Dermis blood vessel endothelial cell (primary cell): ENCODE results near the gene MED26. TPM values are rescaled to one million over a fixed set of nuclear protein-coding genes. Genes with fewer than 3 reads are reported as not detected.
"Not testable (repeated sequence)": the region's sequence is repeated elsewhere in the genome, so short reads cannot be mapped to it uniquely, and the experiment has no call there.

Experiments
- DNase-seq: peaks from one replicate; pipeline ENCODE4 v3.0.0; 2010
- total RNA-seq: library from RNA; depleted of rRNA; stranded (reverse); fragments of >200 nt; gene quantifications from 2 replicates; pipeline ENCODE4 v1.2.3, GENCODE V29; 2014

The MED26 gene
- total RNA-seq, 1 donor from 2014 or later = 5.3 TPM

DNA sequence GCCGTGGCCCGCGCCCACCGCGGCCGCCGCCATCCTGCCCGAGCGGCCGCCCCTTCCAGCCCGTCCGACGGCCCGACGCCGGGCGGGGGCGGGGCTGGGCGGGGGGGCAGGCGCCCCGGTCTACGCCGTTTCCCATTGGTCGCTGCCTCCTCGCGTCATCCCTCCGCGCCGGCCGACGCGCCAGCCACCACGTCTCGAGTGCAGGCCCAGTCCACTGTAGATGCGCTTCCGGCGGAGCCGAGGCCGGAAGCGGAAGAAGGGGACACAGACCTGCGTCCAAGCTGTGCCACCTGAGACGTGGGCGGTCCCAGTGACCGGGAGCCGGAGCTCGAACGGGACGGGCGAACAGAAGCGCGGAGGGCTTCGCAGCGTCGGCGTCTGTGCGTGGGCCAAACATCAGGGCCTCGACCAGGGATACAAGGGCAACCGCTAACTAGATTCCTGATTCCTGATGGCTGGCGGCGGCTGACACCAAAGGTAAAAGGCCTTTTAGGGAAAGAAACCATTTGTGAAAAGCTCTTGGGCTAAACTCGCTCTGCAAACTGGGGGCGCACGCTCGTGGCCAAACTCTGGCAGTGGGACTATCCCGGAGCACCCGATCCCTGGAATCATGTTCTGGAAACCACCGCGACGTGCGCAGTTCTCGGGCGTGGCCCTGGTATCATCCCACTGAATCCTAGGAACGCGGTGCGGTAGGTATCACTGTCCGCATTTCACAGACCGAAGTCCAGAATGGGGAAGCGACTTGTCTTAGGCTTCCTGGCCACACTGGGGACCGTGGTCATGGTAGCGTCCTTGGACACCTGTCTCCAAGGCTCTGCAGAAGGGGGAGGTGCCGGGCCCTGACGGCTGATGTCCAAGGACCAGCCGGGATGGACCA lies 55.4 kb downstream of the MED26 start, which contains the start of gene SLC35E1:
SLC35E1 (minus strand) TSS at position 84 of the 880 bp plus-strand sequence; CDS start at position 33, 51 bp downstream.
- peak; percentile 96 for DNase-seq

DNA sequence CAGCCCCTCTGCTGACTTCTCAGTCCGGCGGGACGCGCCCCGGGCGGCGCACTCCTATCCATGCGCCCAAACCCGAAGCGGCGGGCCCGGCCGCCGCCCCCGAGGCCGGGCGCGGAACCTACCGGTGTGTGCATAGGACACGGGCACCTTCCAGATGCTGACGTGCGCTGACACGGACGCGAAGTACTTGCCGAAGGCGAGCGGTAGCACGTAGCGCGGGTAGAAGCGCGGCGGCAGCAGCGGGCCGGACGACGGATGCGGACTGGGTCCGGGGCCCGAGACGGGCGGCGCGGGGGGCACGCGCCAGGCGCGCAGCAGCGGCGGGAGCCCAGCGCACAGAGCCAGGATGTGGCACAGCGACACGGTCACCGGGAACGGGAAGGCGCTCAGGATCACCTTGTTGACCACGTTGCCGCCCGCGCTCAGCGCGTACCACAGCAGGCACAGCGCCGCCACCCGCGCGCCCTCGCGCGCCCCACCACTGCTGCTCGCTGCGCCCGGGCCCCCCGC lies 56.1 kb downstream of the MED26 start:
- peak; percentile 52 for DNase-seq

DNA sequence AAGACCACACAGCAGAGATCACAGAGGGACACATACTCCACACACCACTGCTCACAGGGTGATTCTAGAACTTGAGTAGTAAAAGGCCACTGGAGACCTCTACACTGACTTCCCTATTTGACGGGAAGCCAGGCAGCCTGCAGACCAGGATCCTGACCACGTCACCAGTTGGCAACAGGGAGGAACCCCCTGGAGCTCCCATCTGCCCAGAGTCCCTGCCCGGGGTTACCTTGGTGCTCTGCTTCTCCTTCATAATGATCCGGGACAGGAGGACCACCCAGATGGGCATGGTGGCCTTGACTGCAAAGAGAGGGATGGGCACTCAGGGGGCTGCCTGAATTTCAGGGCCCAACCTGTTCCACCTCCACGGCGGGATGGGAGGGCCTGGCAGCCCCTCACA lies 56.7 kb downstream of the MED26 start:
- DNase-seq = peak; percentile 46

DNA sequence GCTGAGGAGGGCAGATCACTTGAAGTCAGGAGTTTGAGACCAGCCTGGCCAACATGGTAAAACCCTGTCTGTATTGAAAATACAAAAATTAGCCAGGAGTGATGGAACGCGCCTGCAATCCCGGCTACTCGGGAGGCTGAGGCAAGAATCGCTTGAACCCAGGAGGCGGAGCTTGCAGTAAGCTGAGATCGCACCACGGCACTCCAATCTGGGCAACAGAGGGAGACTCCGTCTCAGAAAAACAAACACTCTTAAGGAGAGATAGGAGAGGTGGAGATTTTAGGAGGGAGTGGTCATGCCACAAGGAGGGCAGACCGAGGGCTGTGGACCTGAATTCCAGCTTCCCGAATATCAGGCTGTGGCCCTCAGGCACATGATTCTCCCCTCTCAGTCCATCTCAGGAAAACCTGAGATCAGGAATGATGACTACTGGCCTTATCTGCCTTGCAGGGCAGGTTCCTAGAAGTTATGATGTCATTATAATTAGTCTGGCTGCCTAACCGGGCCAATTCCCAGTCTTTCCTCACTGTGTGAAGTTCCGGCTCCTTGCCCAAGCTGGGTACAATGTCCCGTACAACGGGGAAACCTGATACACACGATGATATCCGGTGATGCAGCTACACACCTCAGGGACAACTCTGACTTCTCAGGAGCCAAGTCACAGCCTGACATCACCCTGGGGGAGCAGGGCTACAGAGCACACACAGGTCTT lies 58.2 kb downstream of the MED26 start:
- DNase-seq = no peak

DNA sequence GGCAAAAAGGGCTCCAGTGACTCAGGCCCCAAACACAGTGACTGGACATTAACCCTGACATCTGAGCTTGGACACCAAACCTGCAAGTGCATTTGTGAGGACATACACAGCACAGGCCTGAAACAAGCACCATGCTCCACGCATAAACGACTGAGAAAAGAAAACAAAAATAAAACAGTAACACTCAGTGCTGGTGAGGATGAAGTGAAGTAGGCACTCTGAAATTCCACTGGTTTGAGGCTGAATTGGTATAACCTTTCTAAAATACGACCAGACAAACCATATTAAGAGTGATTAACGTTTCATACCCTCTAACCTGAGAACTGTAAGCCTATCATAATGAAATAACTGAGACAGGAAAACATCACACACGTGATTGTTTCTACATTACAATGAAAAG lies 61.3 kb downstream of the MED26 start:
- DNase-seq = no peak

DNA sequence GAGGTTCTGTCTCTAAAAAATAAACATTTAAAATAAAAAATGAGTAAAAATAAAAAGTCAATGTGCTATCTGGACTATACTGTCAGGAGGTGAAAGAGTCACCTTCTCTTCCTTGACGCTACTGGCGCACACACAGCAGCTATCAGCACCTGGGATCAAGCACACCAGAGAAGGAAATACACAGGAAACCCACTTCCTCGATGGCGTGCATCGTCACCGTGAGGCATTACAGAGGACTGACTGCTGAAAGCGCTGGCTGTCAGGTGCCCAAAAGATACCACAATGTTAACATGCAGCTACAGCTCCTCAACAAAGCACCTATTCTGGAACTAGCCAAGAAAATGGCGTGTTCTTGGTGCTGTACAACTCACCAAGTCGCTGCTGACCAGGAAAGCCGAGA lies 61.8 kb downstream of the MED26 start:
- peak; percentile 92 for DNase-seq

DNA sequence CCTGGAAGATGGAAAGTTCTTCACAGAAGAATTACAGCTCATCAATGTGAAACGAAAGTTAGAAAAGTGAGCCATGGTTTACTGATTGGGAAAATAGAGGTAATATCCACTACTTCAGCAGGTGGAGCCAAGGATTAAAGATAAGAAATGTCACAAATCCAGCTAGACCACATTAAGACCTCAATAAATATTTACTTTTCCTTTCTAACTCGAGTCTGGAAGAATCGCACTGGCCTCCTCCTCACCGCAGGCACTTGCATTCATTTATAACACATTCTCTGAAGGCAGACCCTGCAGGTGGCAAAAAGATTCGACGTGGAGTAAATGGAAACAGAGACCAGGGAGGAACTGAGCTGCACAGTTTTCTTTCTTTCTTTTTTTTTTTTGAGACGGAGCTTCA lies 63.2 kb downstream of the MED26 start:
- DNase-seq = no peak

DNA sequence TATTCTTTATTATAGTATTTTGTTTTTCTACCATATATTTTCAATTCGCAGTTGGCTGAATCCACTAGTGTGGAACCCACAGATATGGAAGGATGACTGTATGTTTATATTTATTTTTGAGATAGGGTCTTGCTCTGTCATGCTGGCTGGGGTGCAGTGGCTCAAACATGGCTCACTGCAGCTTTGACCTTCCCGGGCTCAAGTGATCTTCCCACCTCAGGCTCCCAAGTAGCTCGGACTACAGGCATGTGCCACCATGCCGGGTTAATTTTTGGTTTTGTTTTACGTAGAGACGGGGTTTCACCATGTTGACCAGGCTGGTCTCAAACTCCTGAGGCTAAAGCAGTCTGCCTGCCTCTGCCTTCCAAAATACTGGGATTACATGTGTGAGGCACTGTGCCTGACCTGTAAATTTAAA lies 65.4 kb downstream of the MED26 start:
- DNase-seq = no peak

DNA sequence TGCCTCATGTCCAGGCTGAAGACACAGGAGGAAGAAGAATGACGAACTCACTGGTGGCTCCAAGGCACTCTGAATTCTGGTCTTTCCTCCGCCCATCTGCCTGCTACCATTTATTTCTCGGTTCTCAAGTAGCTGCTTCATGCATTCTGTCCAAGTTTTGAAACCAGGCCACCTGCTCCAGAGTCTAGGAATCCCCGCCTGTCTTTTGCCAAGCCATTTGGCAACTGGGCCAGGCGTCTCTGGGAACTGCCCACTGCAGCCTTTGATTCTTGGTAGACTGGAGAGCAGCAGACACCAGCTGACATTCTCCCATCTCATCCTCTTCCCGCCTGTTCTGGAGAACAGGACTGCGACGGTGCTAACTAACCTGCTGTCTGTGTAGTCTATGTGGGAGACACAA lies 66.6 kb downstream of the MED26 start:
- DNase-seq = no peak

DNA sequence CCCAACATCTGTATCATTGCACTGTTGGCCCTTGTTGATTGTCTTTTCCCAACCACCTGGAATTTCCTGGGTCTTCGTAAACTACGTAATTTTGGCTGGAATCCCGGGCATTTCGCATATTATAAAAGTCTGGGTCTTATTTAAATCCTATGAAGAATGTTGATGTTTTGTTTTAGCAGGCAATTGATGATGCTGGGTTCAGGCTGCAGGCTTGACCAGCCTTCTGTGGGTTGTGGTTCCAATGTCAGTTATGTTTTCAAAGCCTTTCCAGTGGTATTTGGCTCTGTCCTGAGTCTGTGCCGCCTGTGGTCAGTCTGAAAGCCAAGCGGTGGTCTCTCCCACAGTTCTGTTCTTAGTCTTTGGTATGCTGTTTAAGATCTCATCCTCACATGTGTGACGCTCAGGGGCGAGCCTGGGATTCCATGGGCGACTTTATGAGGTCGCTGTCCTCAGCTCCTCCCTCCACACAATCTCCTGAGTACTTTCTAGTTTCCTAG lies 68.2 kb downstream of the MED26 start:
- peak; percentile 71 for DNase-seq

DNA sequence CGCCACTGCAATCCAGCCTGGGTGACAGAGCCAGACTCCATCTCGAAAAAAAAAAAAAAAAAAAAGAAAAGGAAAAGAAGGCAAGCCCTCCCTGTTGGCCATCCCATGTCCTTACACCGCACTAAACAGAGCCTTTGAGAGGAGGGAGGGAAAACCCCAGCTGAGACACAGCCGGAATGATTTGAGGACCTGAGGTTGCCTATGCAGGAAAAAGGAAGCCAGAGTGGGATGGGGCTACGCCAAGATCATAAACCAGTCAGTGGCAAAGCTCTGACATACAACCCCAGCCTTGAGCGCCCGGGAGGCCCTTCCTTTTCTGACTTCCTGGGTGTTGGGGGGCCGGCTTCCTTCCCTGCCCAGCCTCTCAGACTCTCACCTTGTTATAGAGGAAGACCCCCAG lies 73.2 kb downstream of the MED26 start:
- DNase-seq = no peak

DNA sequence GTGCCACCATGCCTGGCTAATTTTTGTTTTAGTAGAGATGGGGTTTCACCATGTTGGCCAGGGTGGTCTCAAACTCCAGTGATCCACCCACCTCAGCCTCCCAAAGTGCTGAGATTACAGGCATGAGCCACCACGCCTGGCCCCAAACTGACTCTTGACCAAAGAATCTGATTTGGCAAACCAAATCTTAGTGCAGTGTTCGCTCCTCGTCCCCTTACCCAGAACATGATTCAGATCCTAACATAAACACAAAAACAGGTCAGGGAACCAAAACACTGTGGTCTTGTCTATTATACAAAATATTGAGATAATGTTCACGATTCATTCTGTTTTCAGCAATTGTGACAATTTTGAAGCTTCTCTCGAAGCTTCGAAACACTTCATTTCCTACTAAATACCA lies 76.1 kb downstream of the MED26 start:
- DNase-seq = not testable (repeated sequence)

DNA sequence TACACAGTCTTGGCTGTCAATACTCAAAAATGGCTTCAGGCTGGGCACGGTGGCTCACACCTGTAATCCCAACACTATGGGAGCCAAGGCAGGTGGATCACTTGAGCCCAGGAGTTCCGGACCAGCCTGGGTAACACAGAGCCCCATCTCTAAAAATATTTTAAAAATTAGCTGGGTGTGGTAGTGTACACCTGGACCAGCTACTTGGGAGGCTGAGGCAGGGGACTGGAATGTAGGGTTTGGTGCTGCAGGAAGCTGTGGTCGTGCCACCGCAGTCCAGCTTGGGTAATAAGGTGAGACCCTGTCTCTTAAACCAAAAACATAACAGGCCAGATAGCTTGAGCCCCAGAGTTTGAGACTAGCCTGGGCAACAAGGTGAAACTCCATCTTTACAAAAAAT lies 79.0 kb downstream of the MED26 start:
- no peak for DNase-seq

DNA sequence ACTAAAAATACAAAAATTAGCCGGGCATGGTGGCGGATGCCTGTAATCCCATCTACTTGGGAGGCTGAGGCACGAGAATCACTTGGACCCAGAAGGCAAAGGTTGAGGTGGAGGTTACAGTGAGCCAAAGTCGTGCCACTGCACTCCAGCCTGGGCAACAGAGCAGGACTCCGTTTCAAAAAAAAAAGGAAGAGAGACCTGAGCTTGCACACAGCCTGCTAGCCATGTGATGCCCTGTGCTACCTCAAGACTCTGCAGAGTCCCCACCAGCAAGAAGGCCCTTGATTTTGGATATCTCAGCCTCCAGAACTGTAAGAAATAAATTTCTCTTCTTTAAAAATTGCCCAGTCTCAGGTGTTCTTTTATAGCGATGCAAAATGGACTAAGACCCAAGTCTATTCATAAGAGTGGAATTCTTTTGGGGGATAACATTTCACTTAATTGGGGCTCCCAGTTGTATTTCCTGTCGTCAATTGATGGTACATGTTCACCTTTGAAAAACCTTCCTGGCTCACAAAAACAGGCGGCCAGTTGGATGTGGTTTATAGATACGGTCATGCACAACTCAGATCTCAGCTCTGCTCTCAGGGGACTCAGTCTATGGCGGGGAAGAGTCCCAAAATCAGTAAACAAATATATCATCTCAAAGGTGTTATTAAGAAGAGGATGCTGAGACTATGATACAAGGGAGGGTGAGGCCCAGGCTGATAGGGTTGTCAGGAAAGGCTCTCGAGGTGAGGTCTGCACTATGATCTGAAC lies 83.4 kb downstream of the MED26 start:
- no peak for DNase-seq

DNA sequence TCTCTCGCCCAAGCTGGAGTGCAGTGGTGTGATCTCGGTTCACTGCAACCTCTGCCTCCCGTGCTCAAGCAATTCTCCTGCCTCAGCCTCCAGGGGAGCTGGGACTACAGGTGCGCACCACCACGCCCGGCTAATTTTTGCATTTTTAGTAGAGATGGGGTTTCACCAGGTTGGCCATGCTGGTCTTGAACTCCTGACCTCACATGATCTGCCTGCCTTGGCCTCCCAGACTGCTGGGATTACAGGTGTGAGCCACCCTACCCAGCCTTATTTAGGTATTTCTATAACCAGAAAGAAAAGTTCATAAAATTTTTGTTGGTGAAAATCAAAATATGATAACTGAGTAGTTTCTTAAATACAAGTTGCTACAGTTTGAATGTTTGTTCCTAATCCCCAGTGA lies 84.3 kb downstream of the MED26 start:
- not testable (repeated sequence) for DNase-seq

DNA sequence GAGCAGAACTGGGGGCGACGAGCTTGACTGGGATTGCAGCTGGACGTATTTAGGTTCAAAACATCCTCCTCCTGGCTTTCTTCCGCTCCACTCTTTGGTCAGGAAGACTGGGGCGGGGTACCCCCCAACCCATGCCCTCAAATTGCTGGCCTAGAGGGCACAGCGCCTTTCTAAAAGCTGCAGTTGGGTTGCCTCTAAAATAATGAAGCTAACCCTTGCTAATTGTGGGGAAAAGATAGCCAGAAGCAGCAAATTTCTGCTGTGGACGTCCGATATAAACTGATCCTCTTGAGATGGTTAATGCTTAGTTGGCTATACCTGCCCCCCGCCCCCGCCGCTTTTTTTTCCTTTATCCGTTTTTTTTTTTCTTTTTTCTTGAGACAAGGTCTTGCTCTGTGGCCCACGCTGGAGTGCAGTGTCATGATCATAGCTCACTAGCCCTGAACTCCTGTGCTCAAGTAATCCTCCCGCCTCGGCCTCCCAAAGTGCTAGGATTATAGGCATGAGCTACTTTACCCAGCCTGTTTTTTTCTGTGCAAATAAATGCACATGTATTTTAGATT lies 85.0 kb downstream of the MED26 start:
- peak; percentile 13 for DNase-seq

DNA sequence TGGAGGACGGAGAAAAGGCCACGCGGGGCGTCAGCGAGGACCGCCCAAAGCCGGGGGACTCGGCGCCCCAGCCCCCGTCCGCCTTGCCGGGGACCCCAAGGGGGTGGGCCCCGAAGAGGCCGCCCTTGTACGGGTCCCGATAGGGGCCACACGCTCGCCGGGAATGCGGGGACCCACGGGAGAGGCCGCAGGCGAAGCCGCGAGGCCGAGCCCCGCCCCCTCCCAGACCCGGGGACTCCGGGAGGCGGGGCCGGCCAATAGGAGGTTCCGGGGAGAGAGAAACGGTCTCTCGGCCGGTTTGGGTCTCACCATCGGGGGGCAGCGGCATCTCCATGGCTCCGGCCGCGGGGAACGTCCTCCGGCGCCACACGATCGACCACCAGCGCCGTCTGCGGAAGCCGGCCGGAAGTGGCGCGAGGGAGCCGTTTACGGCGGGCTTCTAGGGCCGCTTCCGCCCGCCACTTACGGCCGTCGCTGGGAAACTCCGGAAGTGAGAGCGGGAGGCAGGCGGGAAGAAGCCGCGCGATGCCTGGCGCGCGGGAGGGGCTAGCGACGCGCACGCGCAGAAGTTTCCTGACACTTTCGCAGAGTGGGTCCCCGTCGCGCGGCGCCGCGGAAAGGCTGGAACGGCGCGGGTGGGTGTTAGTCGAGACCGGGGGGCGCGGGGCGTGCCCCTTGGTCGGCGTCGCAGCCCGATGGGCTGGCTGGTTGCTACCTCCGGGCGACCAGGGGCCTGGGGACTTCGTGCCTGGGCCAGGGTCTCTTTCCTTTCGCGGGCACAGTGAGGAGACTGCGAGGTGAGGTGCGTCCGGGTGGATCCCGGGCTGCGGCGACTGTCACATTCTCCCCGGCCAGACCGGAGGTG lies 85.7 kb downstream of the MED26 start, which contains the start of gene CHERP:
CHERP (minus strand) TSS at position 393 of the 865 bp plus-strand sequence; CDS start at position 334, 59 bp downstream.
- DNase-seq = peak; percentile 96

DNA sequence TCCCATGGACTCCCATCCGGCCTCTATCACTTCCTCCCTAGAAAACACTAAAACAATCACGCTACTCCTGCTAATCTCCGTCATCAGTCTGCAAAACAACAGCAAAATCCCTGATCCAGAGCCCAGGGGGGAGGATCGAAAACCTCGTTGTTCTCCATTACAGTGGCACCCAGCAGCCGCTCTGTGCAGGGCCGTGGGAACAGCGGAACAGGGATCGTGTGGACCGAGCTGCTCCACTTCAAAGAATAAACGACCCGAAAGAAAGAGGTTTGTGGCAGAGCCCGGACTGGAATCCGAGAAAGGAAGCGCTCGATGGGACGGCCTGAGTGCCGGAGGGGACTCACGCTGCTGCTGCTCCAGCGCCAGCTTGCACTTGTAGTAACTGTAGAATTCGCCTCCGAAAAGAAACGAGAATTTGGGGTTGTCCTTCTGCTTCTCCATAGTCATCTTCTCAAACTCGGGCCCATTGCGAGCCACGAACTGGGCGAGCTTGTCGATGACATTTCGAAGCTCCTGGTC lies 86.4 kb downstream of the MED26 start:
- DNase-seq = peak; percentile 55

DNA sequence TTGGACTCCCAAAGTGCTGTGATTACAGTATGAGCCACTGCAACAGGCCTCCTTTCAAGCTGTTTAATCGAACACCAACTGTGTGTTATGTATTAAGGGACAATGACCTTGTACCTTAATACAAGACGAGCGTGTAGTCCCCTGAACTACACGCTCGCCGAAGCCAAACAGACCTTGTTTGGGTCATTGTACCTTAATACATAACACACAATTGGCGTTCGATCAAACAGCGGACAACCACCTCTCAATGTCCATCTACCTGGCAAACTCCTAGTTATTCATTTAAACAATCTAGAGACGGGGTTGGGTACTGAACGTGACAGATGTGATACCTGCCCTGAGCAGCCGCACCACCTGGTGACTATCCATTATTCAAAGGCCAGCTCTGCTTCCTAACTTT lies 87.1 kb downstream of the MED26 start:
- no peak for DNase-seq

DNA sequence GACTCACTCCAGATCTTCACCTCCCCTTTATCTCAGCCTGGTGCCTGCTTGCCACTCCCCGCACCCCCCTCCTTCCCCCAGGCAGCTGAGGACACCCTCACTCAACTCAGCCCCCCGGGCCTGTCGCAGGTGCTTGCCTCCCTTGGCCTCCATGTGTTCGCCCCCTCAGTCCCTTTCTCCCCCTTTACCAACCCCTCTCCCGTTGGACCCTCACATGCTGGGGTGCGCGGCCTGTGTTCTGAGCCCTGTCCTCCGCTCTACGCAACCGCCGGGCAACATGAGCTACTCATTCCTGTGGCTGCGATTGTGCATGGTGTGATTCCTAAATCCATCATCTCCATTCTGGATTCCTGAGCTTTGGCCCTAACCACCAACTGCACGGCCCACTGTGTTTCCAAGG lies 90.9 kb downstream of the MED26 start:
- no peak for DNase-seq

DNA sequence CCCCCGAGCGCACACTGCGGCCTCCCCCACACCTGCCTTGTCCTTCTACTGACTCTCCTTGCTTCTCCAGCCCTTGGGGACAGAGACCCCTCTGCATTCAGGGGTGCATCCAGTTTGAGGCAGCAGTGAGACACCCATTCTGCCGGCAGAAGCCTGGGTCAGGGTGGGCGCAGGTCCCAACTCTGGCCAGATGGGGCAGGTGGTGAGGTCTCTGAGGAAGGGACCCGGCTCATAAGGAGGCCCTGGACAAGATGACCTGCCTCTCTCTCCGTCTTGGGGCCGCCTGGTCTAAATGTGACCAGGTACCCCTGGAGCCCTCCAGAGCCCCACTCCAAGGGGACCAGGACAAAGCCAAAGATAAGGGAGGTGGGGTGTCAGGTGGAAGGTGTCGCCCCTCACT lies 91.9 kb downstream of the MED26 start:
- no peak for DNase-seq
